ENCODE measurements around the gene VPS35L. TPM values are rescaled to one million over a fixed set of nuclear protein-coding genes. Genes with fewer than 3 reads are reported as not detected.

VPS35L gene
- total RNA-seq, 2 experiments from 2014 or later = 25.8 to 28.3 TPM

DNA sequence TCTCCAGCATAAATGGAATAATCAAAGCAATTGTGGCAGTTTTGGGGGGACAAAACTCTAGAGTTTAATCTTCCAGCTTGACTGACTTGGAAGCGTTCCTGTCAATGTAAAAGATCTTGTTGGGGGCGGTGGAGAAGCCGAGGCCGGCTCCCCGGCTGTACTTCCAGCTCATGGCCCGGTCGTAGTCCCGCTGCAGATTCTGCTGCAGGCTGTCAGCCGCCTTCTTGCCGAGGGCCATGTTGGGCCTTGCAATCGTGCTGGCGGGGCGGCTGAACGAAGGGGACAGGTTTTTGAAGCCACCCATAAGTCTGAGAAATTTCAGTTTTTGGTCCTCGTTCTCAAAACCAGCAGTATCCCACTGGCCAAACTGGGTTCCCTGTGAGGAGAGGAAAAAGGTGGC is 151.3 kb downstream of the VPS35L start:
- DNase-seq = no peak
- peaks cover 75% of the 10 kb centered on the region for H3K36me3 ChIP-seq (ENCODE audit: insufficient read depth, low read length)
- CTCF ChIA-PET = no interaction called here

DNA sequence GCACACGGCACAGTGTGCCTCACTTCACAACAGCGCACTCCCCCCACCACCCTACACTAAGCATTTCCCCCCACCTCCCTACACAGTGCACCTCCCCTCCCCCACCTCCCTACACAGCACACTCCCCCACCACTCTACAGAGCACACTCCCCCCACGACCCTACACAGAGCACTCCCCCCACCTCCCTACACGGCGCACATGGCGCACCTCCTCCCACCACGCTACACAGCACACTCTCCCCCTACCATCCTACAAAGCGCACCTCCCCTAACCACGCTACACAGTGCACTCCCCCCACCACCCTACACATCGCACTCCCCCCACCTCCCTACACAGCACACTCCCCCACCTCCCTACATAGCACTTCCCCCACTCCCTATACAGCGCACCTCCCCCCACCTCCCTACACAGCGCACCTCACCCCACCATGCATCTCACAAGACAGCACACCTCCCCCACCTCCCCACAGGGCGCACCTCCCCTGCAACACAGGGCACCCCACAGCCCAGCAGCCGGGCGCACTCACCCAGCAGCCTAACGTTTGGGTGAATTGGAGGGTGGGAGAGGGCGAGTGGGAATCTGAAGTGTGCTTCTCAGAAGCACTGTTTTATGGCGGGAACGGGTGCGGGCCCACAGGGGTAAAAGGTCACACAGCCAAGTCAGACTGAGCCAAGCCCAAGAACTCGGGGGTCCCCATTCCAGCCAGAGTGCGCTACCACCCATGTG is 152.2 kb downstream of the VPS35L start:
- ATAC-seq (ENCODE audit: poor library complexity) (no peak), DNase-seq (no peak)
- H3K27me3 Mint-ChIP-seq = no peaks in the 10 kb centered on the region
- peaks cover 81% of the 10 kb centered on the region for H3K36me3 ChIP-seq (ENCODE audit: insufficient read depth, low read length)
- no peaks in the 10 kb centered on the region for H3K27me3 ChIP-seq (ENCODE audit: control insufficient read depth in 1 of 2, insufficient read depth in 2 of 2, low read length in 2 of 2)
- H3K4me1 Mint-ChIP-seq (ENCODE audit: low read depth) = peaks cover 12% of the 10 kb centered on the region
- no peak overlapping the region for H3K27ac Mint-ChIP-seq
- H3K27ac ChIP-seq (ENCODE audit: low read depth in 1 of 2, low read length in 2 of 2) = no peak overlapping the region
- TF ChIP-seq, protein P1, sequence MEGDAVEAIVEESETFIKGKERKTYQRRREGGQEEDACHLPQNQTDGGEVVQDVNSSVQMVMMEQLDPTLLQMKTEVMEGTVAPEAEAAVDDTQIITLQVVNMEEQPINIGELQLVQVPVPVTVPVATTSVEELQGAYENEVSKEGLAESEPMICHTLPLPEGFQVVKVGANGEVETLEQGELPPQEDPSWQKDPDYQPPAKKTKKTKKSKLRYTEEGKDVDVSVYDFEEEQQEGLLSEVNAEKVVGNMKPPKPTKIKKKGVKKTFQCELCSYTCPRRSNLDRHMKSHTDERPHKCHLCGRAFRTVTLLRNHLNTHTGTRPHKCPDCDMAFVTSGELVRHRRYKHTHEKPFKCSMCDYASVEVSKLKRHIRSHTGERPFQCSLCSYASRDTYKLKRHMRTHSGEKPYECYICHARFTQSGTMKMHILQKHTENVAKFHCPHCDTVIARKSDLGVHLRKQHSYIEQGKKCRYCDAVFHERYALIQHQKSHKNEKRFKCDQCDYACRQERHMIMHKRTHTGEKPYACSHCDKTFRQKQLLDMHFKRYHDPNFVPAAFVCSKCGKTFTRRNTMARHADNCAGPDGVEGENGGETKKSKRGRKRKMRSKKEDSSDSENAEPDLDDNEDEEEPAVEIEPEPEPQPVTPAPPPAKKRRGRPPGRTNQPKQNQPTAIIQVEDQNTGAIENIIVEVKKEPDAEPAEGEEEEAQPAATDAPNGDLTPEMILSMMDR (IDR thresholded peaks at IDR 0.05) = no peak
- ChIA-PET CTCF (no interaction called here), POLR2A (no interaction called here)
- no peak overlapping the region for H3K4me3 Mint-ChIP-seq
- H3K9me3 ChIP-seq (ENCODE audit: control insufficient read depth in 1 of 2, insufficient read depth in 1 of 2, low read length in 2 of 2) = no peaks in the 10 kb centered on the region
- H3K9me3 Mint-ChIP-seq = no peaks in the 10 kb centered on the region
- H3K4me3 ChIP-seq (ENCODE audit: low read length) = no peak overlapping the region
- H3K4me1 ChIP-seq (ENCODE audit: insufficient read depth, low read length) = peaks cover 3% of the 10 kb centered on the region
- intact Hi-C loops (cut with DNase I, micrococcal nuclease) = no loop called here
- peaks cover 75% of the 10 kb centered on the region for H3K36me3 Mint-ChIP-seq (ENCODE audit: low read depth)

More for the DNA sequence above, 151.3 kb downstream of the VPS35L start:
- H3K4me1 Mint-ChIP-seq (ENCODE audit: low read depth) = peaks cover 12% of the 10 kb centered on the region
- Histone ChIP-seq H3K4me3 (ENCODE audit: low read length) (no peak overlapping the region), H3K27me3 (ENCODE audit: control insufficient read depth in 1 of 2, insufficient read depth in 2 of 2, low read length in 2 of 2) (no peaks in the 10 kb centered on the region), H3K4me1 (ENCODE audit: insufficient read depth, low read length) (peaks cover 2% of the 10 kb centered on the region), H3K27ac (ENCODE audit: low read depth in 1 of 2, low read length in 2 of 2) (no peak overlapping the region), H3K9me3 (ENCODE audit: control insufficient read depth in 1 of 2, insufficient read depth in 1 of 2, low read length in 2 of 2) (no peaks in the 10 kb centered on the region)
- H3K27ac Mint-ChIP-seq = no peak overlapping the region
- H3K9me3 Mint-ChIP-seq = no peaks in the 10 kb centered on the region
- intact Hi-C loops (cut with DNase I, micrococcal nuclease) = no loop called here
- H3K4me3 Mint-ChIP-seq = no peak overlapping the region
- TF ChIP-seq, protein P1 (IDR thresholded peaks at IDR 0.05) = no peak
- POLR2A ChIA-PET = interaction anchor here (0.9 kb wide), 1 partner anchor 66 kb away, joined by 3 read pairs; no protein-coding TSS in a partner anchor
- H3K27me3 Mint-ChIP-seq = no peaks in the 10 kb centered on the region
- peaks cover 80% of the 10 kb centered on the region for H3K36me3 Mint-ChIP-seq (ENCODE audit: low read depth)
- no peak for ATAC-seq (ENCODE audit: poor library complexity)

GRCh38 chr16:19708296-19709205 is 153.0 kb downstream of the VPS35L start:
- no peak overlapping the region for H3K27ac ChIP-seq (ENCODE audit: low read depth in 1 of 2, low read length in 2 of 2)
- H3K36me3 Mint-ChIP-seq (ENCODE audit: low read depth) = peaks cover 76% of the 10 kb centered on the region
- H3K9me3 Mint-ChIP-seq = no peaks in the 10 kb centered on the region
- ChIA-PET POLR2A (interaction anchor here (1.0 kb wide), 1 partner anchor 12 kb away, joined by 5 read pairs; no protein-coding TSS in a partner anchor), CTCF (no interaction called here)
- no peaks in the 10 kb centered on the region for H3K27me3 ChIP-seq (ENCODE audit: control insufficient read depth in 1 of 2, insufficient read depth in 2 of 2, low read length in 2 of 2)
- no peak overlapping the region for H3K4me3 ChIP-seq (ENCODE audit: low read length)
- H3K9me3 ChIP-seq (ENCODE audit: control insufficient read depth in 1 of 2, insufficient read depth in 1 of 2, low read length in 2 of 2) = no peaks in the 10 kb centered on the region
- peaks cover 16% of the 10 kb centered on the region for H3K4me1 Mint-ChIP-seq (ENCODE audit: low read depth)
- intact Hi-C loops (cut with DNase I, micrococcal nuclease) = no loop called here
- H3K27ac Mint-ChIP-seq = no peak overlapping the region
- H3K4me3 Mint-ChIP-seq = no peak overlapping the region
- peaks cover 3% of the 10 kb centered on the region for H3K4me1 ChIP-seq (ENCODE audit: insufficient read depth, low read length)
- H3K36me3 ChIP-seq (ENCODE audit: insufficient read depth, low read length) = peaks cover 82% of the 10 kb centered on the region
- H3K27me3 Mint-ChIP-seq = no peaks in the 10 kb centered on the region
- no peak for ATAC-seq (ENCODE audit: poor library complexity)
- TF ChIP-seq, protein P1 (IDR thresholded peaks at IDR 0.05) = no peak
- no peak for DNase-seq

All from CD4-positive, alpha-beta T cell (primary cell).